HL-60 (cell line): Measurements from ENCODE around the gene SPATA46.
A peak's percentile ranks its signal among the peaks of the same experiment; 100 is the strongest.

Experiments
- CTCF ChIP-seq: IDR thresholded peaks from one replicate; pipeline ENCODE4 v1.5.1; 2011; ENCODE audit warnings: low read length, control low read depth, inconsistent platforms; ENCODE audit not compliant: insufficient read depth
- REST ChIP-seq: IDR thresholded peaks from 2 replicates; pipeline ENCODE4 v1.6.1; 2012; ENCODE audit warnings: low read depth; ENCODE audit not compliant: insufficient replicate concordance

DNA sequence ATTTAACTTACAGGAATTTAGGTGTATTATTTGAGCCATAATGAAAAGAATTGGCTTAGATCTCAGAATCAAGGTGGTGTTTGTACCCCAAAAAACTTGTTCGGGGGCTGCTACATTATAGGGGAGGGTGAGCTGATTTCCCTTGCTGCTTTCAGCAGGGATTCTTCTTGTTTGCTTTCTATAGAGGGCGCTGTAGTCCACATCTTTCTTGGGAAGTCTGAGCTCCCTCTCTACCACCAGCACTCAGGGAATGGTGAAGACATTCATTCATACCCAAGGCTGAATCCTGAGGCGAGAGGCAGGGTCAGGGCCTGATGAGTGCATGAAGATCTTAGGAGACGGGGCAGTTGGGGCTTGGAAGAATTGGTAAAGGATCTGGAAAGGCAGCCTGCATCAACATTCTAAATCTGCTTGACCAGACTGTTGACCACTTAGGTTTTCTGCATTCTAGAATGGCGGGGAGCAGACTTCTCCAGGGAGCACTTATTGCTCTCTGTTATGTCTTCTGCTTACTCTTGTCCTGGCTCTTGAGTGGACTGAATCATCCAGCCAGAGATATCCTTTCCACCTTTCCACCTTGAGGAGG, 18.9 kb downstream of the SPATA46 start:
- TF ChIP-seq CTCF (peak; percentile 28), REST (no peak)
